ENCODE results near the gene CHFR.
"Not testable (repeated sequence)": the region's sequence is repeated elsewhere in the genome, so short reads cannot be mapped to it uniquely, and the experiment has no call there.

Gene CHFR

DNA sequence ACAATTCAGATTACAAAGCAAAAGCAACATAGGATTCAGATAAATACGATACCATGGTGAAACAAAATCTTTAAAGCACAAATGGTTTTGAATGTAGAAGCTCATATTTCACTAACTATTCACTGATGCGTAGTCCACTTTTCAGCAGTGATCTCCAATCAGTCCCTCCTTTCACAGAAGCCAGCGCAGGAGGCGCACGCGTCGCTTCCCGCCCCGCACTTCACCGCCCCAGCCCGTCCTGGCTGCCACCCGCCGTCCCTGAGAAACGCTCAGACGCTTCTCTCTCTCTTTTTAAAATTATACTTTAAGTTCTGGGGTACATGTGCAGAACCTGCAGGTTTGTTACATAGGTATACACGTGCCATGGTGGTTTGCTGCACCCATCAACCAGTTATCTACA, 19.8 kb upstream of the CHFR start:
- TF ChIP-seq, protein P1, sequence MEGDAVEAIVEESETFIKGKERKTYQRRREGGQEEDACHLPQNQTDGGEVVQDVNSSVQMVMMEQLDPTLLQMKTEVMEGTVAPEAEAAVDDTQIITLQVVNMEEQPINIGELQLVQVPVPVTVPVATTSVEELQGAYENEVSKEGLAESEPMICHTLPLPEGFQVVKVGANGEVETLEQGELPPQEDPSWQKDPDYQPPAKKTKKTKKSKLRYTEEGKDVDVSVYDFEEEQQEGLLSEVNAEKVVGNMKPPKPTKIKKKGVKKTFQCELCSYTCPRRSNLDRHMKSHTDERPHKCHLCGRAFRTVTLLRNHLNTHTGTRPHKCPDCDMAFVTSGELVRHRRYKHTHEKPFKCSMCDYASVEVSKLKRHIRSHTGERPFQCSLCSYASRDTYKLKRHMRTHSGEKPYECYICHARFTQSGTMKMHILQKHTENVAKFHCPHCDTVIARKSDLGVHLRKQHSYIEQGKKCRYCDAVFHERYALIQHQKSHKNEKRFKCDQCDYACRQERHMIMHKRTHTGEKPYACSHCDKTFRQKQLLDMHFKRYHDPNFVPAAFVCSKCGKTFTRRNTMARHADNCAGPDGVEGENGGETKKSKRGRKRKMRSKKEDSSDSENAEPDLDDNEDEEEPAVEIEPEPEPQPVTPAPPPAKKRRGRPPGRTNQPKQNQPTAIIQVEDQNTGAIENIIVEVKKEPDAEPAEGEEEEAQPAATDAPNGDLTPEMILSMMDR (IDR thresholded peaks at IDR 0.05; ENCODE audit: low read depth, low read length): no peak
- DNase-seq (ENCODE audit: low read depth in 2 of 2): no peak
- no peak overlapping the region for H3K4me3 ChIP-seq (replicated peaks in 1 of 2; ENCODE audit: low read depth in 2 of 2, low read length in 2 of 2)

GRCh38 chr12:132904718-132905328, 17.4 kb upstream of the CHFR start:
- TF ChIP-seq, protein P1 (IDR thresholded peaks at IDR 0.05; ENCODE audit: low read depth, low read length): peak; percentile 82
- H3K4me3 ChIP-seq (replicated peaks in 1 of 2; ENCODE audit: low read depth in 2 of 2, low read length in 2 of 2): no peak overlapping the region
- DNase-seq (ENCODE audit: low read depth in 2 of 2): peak; percentile 37 to 55

GRCh38 chr12:132899033-132899432, 11.6 kb upstream of the CHFR start:
- TF ChIP-seq, protein P1 (IDR thresholded peaks at IDR 0.05; ENCODE audit: low read depth, low read length): no peak
- H3K4me3 ChIP-seq (replicated peaks in 1 of 2; ENCODE audit: low read depth in 2 of 2, low read length in 2 of 2): no peak overlapping the region
- DNase-seq (ENCODE audit: low read depth in 2 of 2): peak in 1 of 2 donors; percentile 35

- TF ChIP-seq, protein P1 (IDR thresholded peaks at IDR 0.05; ENCODE audit: low read depth, low read length): no peak
- DNase-seq (ENCODE audit: low read depth in 2 of 2): no peak
- H3K4me3 ChIP-seq (replicated peaks in 1 of 2; ENCODE audit: low read depth in 2 of 2, low read length in 2 of 2): no peak overlapping the region
Observed at GRCh38 chr12:132888852-132889251, 1.4 kb upstream of the CHFR start.

GRCh38 chr12:132886529-132887477, 602 bp downstream of the CHFR start:
- peak; percentile 14 to 36 for DNase-seq (ENCODE audit: low read depth in 2 of 2)
- peak overlapping the region; percentile 63 to 83 for H3K4me3 ChIP-seq (replicated peaks in 1 of 2; ENCODE audit: low read depth in 2 of 2, low read length in 2 of 2)
- TF ChIP-seq, protein P1 (IDR thresholded peaks at IDR 0.05; ENCODE audit: low read depth, low read length): no peak

GRCh38 chr12:132881818-132882217, 5.6 kb downstream of the CHFR start:
- DNase-seq (ENCODE audit: low read depth in 2 of 2): peak in 1 of 2 donors; percentile 28
- H3K4me3 ChIP-seq (replicated peaks in 1 of 2; ENCODE audit: low read depth in 2 of 2, low read length in 2 of 2): no peak overlapping the region

DNA sequence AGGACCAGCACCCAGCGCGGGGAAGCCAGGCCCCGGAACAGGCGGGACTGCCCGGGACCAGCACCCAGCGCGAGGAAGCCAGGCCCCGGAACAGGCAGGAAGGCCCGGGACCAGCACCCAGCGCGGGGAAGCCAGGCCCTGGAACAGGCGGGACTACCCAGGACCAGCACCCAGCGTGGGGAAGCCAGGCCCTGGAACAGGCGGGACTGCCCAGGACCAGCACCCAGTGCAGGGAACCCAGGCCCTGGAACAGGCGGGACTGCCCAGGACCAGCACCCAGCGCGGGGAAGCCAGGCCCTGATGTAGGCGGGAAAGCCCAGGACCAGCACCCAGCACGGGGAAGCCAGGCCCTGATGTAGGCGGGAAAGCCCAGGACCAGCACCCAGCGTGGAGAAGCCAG, 12.8 kb downstream of the CHFR start:
- H3K4me3 ChIP-seq (replicated peaks in 1 of 2; ENCODE audit: low read depth in 2 of 2, low read length in 2 of 2); DNase-seq (ENCODE audit: low read depth in 2 of 2): not testable (repeated sequence)

More at GRCh38 chr12:132881818-132882217, 5.6 kb downstream of the CHFR start:
- TF ChIP-seq, protein P1 (IDR thresholded peaks at IDR 0.05; ENCODE audit: low read depth, low read length): no peak

All from cardiac fibroblast (primary cell).